Upper lobe of right lung (tissue), 1 donor: ENCODE measurements around the gene TM2D3. TPM values are rescaled to one million over a fixed set of nuclear protein-coding genes. Genes with fewer than 3 reads are reported as not detected.

Experiments used
- ATAC-seq: fragments of 200-7000 bp; cut with Tn5 transposase; one replicate; pipeline ENCODE4 v1.9.1; 2020; ENCODE audit warnings: mild to moderate bottlenecking, moderate library complexity
- DNase-seq: peaks from one replicate; pipeline ENCODE4 v3.0.0-alpha.2; 2020
- H3K27ac ChIP-seq: fragments of 200-600 bp; one replicate; pipeline ENCODE4 v1.8.0; 2022
- H3K27me3 ChIP-seq: fragments of 200-600 bp; one replicate; pipeline ENCODE4 v1.8.0; 2022; ENCODE audit warnings: mild to moderate bottlenecking
- H3K36me3 ChIP-seq: fragments of 200-600 bp; one replicate; pipeline ENCODE4 v1.8.0; 2022
- H3K4me1 ChIP-seq: fragments of 200-600 bp; one replicate; pipeline ENCODE4 v1.8.0; 2022
- H3K4me3 ChIP-seq: fragments of 200-600 bp; one replicate; pipeline ENCODE4 v1.8.0; 2022; ENCODE audit warnings: mild to moderate bottlenecking
- H3K9me3 ChIP-seq: fragments of 200-600 bp; one replicate; pipeline ENCODE4 v1.8.0; 2022
- intact Hi-C: fragments of 100-400 bp; cut with DNase I; formaldehyde crosslinking; loops from one replicate; pipeline ENCODE4 v1.11.0; 2022
- total RNA-seq: library from RNA; stranded (reverse); fragmentation: NEBNext Ultra II Directional; extraction: Animal tissue kit (Norgen Biotek cat#: 25700); gene quantifications from one replicate; pipeline ENCODE4 v1.2.1, GENCODE V29; 2021
- TF ChIP-seq, protein P1 (sequence below): fragments of 200-600 bp; IDR thresholded peaks from one replicate; pipeline ENCODE4 v1.8.0; 2022; ENCODE audit warnings: antibody characterized with exemption
- donor health status: DM: no; HTN: yes; CAD: no; lungs with severe emphysema.

The TM2D3 gene
- total RNA-seq, 1 donor from 2014 or later = 47.4 TPM

DNA sequence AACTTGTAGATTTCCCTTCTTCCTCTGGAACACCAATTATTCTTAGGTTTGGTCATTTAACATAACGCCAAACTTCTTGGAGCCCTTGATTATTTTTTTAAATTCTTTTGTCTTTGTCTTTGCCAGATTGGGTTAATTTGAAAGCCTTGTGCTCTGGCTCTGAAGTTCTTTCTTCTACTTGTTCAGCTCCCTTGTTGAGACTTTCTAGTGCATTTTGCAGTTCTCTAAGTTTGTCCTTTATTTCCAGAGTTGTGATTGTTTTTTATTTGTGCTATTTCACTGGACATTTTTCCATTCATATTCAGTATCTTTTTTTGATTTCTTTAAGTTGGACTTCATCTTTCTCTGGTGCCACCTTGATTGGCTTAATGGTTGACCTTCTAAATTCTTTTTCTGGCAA is 55.5 kb downstream of the TM2D3 start:
- Histone ChIP-seq H3K4me1 (no peaks in the 10 kb centered on the region), H3K36me3 (no peaks in the 10 kb centered on the region), H3K9me3 (no peaks in the 10 kb centered on the region), H3K27ac (no peak overlapping the region), H3K27me3 (peaks cover 8% of the 10 kb centered on the region), H3K4me3 (no peak overlapping the region)
- TF ChIP-seq, protein P1, sequence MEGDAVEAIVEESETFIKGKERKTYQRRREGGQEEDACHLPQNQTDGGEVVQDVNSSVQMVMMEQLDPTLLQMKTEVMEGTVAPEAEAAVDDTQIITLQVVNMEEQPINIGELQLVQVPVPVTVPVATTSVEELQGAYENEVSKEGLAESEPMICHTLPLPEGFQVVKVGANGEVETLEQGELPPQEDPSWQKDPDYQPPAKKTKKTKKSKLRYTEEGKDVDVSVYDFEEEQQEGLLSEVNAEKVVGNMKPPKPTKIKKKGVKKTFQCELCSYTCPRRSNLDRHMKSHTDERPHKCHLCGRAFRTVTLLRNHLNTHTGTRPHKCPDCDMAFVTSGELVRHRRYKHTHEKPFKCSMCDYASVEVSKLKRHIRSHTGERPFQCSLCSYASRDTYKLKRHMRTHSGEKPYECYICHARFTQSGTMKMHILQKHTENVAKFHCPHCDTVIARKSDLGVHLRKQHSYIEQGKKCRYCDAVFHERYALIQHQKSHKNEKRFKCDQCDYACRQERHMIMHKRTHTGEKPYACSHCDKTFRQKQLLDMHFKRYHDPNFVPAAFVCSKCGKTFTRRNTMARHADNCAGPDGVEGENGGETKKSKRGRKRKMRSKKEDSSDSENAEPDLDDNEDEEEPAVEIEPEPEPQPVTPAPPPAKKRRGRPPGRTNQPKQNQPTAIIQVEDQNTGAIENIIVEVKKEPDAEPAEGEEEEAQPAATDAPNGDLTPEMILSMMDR = no peak
- intact Hi-C loops = no loop called here
- DNase-seq = no peak
- no peak for ATAC-seq

Other genes starting within 250 kb of the TM2D3 start
- gene PCSK6, start 162.7 kb downstream of the TM2D3 start, total RNA-seq = 16.6 TPM
- 12.0 TPM for gene TARS3, start 72.1 kb upstream of the TM2D3 start, total RNA-seq
- not detected for gene OR4F6, start 151.1 kb upstream of the TM2D3 start, total RNA-seq
- gene OR4F15, start 159.8 kb upstream of the TM2D3 start, total RNA-seq = not detected